AG04450 (cell line): Measurements from ENCODE around the gene ABCG1. TPM values are rescaled to one million over a fixed set of nuclear protein-coding genes. Genes with fewer than 3 reads are reported as not detected.

Source experiments
- CTCF ChIA-PET: fragments of 300-600, 350-600 bp; formaldehyde crosslinking; extraction: SDS; loops from one replicate; lab custom pipeline; 2022; ENCODE audit warnings: antibody characterized with exemption, inconsistent platforms; lab: Charles Lee
- POLR2A ChIA-PET: fragments of 350-600 bp; formaldehyde crosslinking; extraction: SDS; loops from one replicate; lab custom pipeline; 2021; ENCODE audit warnings: antibody characterized with exemption, inconsistent platforms; lab: Yijun Ruan, JAX
- DNase-seq: peaks from one replicate; pipeline ENCODE4 v3.0.0-alpha.2; 2011; ENCODE audit warnings: low read depth, low spot score
- H3K27ac ChIP-seq: one replicate; pipeline ENCODE4 v1.5.1; 2012; ENCODE audit warnings: low read depth, low read length, control low read depth
- H3K27me3 ChIP-seq: one replicate; pipeline ENCODE4 v1.6.0; 2012; ENCODE audit warnings: low read length; ENCODE audit not compliant: control insufficient read depth, insufficient read depth
- H3K4me3 ChIP-seq: 2 replicates; pipeline ENCODE4 v1.5.1; 2011; ENCODE audit warnings: mild to moderate bottlenecking, low read depth, low read length, control low read depth
- H3K9me3 ChIP-seq: 2 replicates; pipeline ENCODE4 v1.5.1; 2012; ENCODE audit warnings: low read length; ENCODE audit not compliant: control insufficient read depth, insufficient read depth
- polyA plus RNA-seq: library from polyadenylated mRNA; depleted of rRNA; stranded (reverse); fragments of >200 nt; gene quantifications from 2 replicates; pipeline ENCODE4 v1.2.3, GENCODE V29; 2011
- TF ChIP-seq, protein P1 (sequence below): IDR thresholded peaks from 2 replicates; pipeline ENCODE4 v1.5.1; 2011; ENCODE audit warnings: low read depth, low read length, control low read depth, inconsistent platforms

ABCG1 gene
- polyA plus RNA-seq, 1 experiment: 0.71 TPM

DNA sequence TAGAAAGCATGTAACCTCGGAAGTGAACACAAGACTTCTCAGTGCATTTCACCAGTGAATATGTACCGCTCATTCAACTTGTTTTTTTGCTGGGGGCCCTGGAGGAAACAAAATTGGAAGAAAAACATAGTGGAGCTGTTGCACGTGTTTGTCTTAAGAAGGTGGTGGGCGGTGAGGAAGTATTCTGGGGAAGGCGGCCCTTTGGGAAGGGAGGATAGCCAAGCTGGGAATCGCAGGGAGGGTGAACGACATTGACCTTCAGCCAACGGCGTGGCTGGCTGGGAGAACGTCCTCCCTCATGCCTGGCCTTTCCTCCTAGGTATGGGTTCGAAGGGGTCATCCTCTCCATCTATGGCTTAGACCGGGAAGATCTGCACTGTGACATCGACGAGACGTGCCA lies 76.9 kb downstream of the ABCG1 start:
- H3K4me3 ChIP-seq: no peak overlapping the region
- DNase-seq: no peak
- peaks cover 2% of the 10 kb centered on the region for H3K27me3 ChIP-seq
- no peak overlapping the region for H3K27ac ChIP-seq
- CTCF ChIA-PET: no interaction called here
- peaks cover 27% of the 10 kb centered on the region for H3K9me3 ChIP-seq
- TF ChIP-seq, protein P1, sequence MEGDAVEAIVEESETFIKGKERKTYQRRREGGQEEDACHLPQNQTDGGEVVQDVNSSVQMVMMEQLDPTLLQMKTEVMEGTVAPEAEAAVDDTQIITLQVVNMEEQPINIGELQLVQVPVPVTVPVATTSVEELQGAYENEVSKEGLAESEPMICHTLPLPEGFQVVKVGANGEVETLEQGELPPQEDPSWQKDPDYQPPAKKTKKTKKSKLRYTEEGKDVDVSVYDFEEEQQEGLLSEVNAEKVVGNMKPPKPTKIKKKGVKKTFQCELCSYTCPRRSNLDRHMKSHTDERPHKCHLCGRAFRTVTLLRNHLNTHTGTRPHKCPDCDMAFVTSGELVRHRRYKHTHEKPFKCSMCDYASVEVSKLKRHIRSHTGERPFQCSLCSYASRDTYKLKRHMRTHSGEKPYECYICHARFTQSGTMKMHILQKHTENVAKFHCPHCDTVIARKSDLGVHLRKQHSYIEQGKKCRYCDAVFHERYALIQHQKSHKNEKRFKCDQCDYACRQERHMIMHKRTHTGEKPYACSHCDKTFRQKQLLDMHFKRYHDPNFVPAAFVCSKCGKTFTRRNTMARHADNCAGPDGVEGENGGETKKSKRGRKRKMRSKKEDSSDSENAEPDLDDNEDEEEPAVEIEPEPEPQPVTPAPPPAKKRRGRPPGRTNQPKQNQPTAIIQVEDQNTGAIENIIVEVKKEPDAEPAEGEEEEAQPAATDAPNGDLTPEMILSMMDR: no peak
- POLR2A ChIA-PET: no interaction called here

GRCh38 chr21:42296501-42296900 lies 77.6 kb downstream of the ABCG1 start:
- Histone ChIP-seq H3K9me3 (peaks cover 23% of the 10 kb centered on the region), H3K27ac (no peak overlapping the region), H3K4me3 (no peak overlapping the region), H3K27me3 (peaks cover 2% of the 10 kb centered on the region)
- CTCF ChIA-PET: no interaction called here
- POLR2A ChIA-PET: no interaction called here
- TF ChIP-seq, protein P1: no peak
- no peak for DNase-seq

GRCh38 chr21:42297377-42297776 lies 78.4 kb downstream of the ABCG1 start:
- TF ChIP-seq, protein P1: no peak
- ChIA-PET CTCF (no interaction called here), POLR2A (no interaction called here)
- Histone ChIP-seq H3K27ac (no peak overlapping the region), H3K4me3 (no peak overlapping the region), H3K9me3 (peaks cover 16% of the 10 kb centered on the region), H3K27me3 (peaks cover 2% of the 10 kb centered on the region)
- no peak for DNase-seq

DNA sequence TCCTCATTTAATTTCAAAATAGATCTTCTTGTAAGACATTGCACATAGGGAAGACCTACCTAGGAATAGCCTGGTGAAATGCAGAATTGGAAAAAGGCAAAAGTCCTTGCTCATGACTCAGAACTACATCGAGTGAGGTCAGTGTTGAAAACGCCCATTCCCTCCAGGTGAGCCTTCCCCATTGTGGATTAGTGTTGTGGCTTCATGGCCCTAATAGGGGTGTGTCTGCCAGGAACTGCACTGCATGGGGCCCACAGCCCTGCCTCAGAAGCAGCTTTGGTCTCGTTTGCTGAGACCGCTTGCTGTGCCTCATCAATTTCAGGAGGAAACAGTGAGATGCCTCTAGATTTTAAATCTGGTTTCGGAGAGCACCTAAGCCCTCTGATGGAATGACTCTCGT lies 79.3 kb downstream of the ABCG1 start:
- ChIA-PET POLR2A (no interaction called here), CTCF (no interaction called here)
- DNase-seq: no peak
- H3K4me3 ChIP-seq: no peak overlapping the region
- TF ChIP-seq, protein P1: no peak
- H3K9me3 ChIP-seq: peaks cover 14% of the 10 kb centered on the region
- H3K27me3 ChIP-seq: peaks cover 2% of the 10 kb centered on the region
- no peak overlapping the region for H3K27ac ChIP-seq

GRCh38 chr21:42298657-42299056 lies 79.7 kb downstream of the ABCG1 start:
- Histone ChIP-seq H3K27me3 (peaks cover 2% of the 10 kb centered on the region), H3K27ac (no peak overlapping the region), H3K9me3 (peaks cover 10% of the 10 kb centered on the region), H3K4me3 (no peak overlapping the region)
- TF ChIP-seq, protein P1: no peak
- ChIA-PET CTCF (no interaction called here), POLR2A (no interaction called here)
- no peak for DNase-seq
